Astrocyte of the spinal cord (primary cell): ENCODE results near the gene XYLT2.

Source experiments
- DNase-seq: peaks from one replicate; pipeline ENCODE4 v3.0.0; 2011; ENCODE audit warnings: low read depth, low spot score
- H3K4me3 ChIP-seq: 2 replicates; pipeline ENCODE4 v1.5.1; 2011; ENCODE audit warnings: low read depth, mild to moderate bottlenecking, low read length, moderate library complexity
- in situ Hi-C: cut with HindIII; loops from 2 replicates; pipeline ENCODE4 v1.10.0; 2017; ENCODE audit warnings: low sequenced_read_pairs
- TF ChIP-seq, protein P1 (sequence below): IDR thresholded peaks from 2 replicates; pipeline ENCODE4 v1.5.1; 2012; ENCODE audit warnings: low read depth, mild to moderate bottlenecking, low read length, inconsistent platforms

Gene XYLT2

DNA sequence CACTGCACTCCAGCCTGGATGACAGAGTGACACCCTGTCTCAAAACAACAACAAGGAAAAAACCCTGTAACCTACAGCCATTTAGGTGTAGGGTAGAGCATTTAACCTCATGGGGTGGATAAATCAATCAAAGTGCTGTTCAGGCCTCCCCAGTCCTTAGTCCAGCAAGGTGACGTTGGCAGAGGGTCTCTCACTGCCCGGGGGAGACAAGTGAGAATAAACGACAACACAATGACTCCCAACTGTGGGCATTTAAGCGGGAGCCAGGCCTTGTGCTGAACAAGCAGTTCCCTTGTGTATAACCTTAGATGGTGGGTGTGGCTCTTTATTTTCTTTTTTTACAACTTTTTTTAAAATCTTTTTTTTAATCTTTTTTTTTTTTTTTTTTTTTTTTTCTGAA lies 42.3 kb upstream of the XYLT2 start:
- in situ Hi-C loops: no loop called here
- TF ChIP-seq, protein P1, sequence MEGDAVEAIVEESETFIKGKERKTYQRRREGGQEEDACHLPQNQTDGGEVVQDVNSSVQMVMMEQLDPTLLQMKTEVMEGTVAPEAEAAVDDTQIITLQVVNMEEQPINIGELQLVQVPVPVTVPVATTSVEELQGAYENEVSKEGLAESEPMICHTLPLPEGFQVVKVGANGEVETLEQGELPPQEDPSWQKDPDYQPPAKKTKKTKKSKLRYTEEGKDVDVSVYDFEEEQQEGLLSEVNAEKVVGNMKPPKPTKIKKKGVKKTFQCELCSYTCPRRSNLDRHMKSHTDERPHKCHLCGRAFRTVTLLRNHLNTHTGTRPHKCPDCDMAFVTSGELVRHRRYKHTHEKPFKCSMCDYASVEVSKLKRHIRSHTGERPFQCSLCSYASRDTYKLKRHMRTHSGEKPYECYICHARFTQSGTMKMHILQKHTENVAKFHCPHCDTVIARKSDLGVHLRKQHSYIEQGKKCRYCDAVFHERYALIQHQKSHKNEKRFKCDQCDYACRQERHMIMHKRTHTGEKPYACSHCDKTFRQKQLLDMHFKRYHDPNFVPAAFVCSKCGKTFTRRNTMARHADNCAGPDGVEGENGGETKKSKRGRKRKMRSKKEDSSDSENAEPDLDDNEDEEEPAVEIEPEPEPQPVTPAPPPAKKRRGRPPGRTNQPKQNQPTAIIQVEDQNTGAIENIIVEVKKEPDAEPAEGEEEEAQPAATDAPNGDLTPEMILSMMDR: no peak
- DNase-seq: no peak

DNA sequence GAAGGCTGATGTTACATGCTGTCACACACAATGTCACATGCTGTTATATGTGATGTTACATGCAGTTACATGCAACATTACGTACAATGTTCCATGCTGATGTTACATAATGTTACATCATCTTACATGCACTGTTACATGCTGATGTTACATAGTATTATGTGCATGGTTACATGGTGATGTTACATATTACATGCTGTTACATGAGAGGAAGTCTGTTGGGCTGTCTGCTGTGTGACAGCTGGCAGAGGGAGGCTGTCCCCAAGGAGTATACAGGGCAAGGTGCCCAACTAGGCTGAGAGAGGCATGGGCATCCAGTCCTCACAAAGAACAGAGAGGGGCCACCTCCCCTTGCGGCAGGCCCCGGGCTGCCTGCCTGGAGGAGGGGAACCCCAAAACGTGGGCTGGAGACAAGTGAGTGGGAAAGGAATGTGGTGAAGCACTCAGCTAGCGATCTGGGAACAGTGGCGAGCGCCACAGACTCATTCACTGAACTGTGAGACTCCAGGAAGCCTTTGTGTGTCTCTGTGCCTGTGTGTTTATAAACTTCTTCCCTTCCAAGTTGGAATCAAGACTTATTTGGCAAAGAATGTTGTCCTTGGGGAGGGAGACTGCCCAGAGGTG lies 41.0 kb upstream of the XYLT2 start:
- DNase-seq: no peak
- TF ChIP-seq, protein P1: no peak
- no peak overlapping the region for H3K4me3 ChIP-seq
- in situ Hi-C loops: no loop called here

More for the DNA sequence above, 42.3 kb upstream of the XYLT2 start:
- H3K4me3 ChIP-seq: no peak overlapping the region

DNA sequence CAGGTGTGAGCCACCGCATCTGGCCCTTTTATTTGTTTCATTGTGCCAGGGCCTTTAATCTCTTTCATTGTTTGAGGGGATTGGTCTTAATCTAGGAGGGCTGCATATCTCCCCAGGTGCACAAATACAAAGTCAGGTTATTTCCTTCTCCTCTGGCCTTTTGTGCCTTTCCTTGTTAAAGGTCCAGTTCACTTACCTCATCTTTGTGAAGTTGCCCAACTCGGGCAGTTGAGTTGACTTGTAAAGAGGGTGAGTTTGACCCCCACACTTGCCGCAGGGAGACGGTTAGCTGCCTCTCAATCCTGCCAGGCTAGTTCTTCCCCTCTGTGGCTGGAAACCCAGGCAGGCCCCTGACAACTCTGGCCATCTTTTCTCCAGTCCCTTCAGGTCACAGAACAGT lies 38.3 kb upstream of the XYLT2 start:
- TF ChIP-seq, protein P1: no peak
- H3K4me3 ChIP-seq: no peak overlapping the region
- in situ Hi-C loops: no loop called here

DNA sequence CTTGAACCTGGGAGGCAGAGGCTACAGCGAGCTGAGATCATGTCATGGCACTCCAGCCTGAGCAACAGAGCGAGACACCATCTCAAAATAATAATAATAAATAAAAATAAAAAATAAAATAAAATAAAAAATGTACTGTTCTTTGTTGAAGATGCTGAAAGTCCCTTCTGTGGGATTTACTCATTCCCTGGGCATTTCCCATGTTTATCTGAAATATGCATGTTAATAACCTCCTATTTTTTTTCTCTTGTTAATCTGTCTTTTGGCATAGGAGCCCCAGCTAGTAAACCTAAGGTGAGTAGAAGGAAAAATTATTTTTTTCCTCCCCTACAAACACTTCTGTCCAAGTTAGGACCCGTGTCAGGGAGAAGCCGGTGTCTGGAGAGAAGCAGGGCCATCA lies 37.3 kb upstream of the XYLT2 start:
- TF ChIP-seq, protein P1: no peak
- no peak for DNase-seq
- no peak overlapping the region for H3K4me3 ChIP-seq
- in situ Hi-C loops: no loop called here

More for the DNA sequence above, 38.3 kb upstream of the XYLT2 start:
- no peak for DNase-seq

DNA sequence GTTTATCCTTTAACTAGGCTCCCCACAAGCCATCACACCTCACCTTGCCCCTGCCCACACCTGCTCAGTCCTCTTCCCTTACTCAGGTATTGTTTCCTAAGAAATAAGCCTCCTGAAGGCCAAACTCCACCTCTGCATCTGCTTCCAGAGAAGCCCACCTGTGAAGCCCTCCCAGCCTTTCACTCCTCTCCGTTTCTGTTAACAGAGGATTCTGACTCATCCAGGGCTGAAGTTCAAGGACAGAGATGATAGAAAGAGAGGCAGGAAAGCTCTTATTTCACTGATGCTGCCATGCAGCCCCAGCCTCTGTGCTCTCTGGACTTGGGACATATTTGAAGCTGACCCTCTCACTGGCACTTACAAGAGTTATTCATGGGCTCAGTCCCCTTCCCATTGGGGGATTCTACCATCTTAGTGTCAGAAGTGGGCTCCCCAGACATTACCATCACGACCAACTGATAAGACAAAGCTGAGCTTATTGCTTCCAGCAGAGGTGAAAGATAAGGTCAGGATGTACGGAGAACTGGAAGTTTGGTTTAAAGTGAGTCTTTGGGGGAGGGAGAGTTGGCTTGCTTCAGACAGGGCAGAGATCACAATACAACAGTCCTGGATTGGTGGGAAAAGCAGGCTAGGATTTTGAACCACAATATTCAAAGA lies 35.3 kb upstream of the XYLT2 start:
- in situ Hi-C loops: no loop called here
- TF ChIP-seq, protein P1: no peak
- DNase-seq: no peak
- no peak overlapping the region for H3K4me3 ChIP-seq

GRCh38 chr17:50311112-50311460 lies 34.8 kb upstream of the XYLT2 start:
- no peak overlapping the region for H3K4me3 ChIP-seq
- DNase-seq: no peak
- in situ Hi-C loops: no loop called here
- TF ChIP-seq, protein P1: no peak
